MG63 (cell line): ENCODE measurements around the gene RIIAD1. TPM values are rescaled to one million over a fixed set of nuclear protein-coding genes. Genes with fewer than 3 reads are reported as not detected.
"Not testable (repeated sequence)": the region's sequence is repeated elsewhere in the genome, so short reads cannot be mapped to it uniquely, and the experiment has no call there.

ENCODE experiments used
- DNase-seq: peaks from one replicate; pipeline ENCODE4 v3.0.0-alpha.2; 2020
- H3K27me3 ChIP-seq: fragments of 250-450 bp; sonication (Bioruptor Pico); 2 replicates; pipeline ENCODE4 v1.5.1; 2020; ENCODE audit warnings: mild to moderate bottlenecking, moderate library complexity
- H3K36me3 ChIP-seq: fragments of 250-450 bp; sonication (Bioruptor Pico); 2 replicates; pipeline ENCODE4 v1.5.1; 2020; ENCODE audit warnings: mild to moderate bottlenecking, moderate library complexity
- H3K4me3 ChIP-seq: fragments of 250-450 bp; sonication (Bioruptor Pico); 2 replicates; pipeline ENCODE4 v1.5.1; 2020; ENCODE audit warnings: mild to moderate bottlenecking, moderate library complexity
- H3K9me3 ChIP-seq: fragments of 250-450 bp; sonication (Bioruptor Pico); 2 replicates; pipeline ENCODE4 v1.5.1; 2020; ENCODE audit warnings: mild to moderate bottlenecking, moderate library complexity
- total RNA-seq: library from RNA; depleted of rRNA; stranded (reverse); fragments of >200 nt; shearing (Covaris generic); gene quantifications from 2 replicates; pipeline ENCODE4 v1.2.3, GENCODE V29; 2014; ENCODE audit warnings: low replicate concordance; rRNA removed

The RIIAD1 gene
- total RNA-seq, 1 experiment from 2014 or later, result not detected

- DNase-seq, result no peak
- Histone ChIP-seq H3K27me3 (no peaks in the 10 kb centered on the region), H3K36me3 (peaks cover 37% of the 10 kb centered on the region), H3K9me3 (no peaks in the 10 kb centered on the region), H3K4me3 (no peak overlapping the region)
These were observed 39.5 kb downstream of the RIIAD1 start for GRCh38 chr1:151760597-151761385.

DNA sequence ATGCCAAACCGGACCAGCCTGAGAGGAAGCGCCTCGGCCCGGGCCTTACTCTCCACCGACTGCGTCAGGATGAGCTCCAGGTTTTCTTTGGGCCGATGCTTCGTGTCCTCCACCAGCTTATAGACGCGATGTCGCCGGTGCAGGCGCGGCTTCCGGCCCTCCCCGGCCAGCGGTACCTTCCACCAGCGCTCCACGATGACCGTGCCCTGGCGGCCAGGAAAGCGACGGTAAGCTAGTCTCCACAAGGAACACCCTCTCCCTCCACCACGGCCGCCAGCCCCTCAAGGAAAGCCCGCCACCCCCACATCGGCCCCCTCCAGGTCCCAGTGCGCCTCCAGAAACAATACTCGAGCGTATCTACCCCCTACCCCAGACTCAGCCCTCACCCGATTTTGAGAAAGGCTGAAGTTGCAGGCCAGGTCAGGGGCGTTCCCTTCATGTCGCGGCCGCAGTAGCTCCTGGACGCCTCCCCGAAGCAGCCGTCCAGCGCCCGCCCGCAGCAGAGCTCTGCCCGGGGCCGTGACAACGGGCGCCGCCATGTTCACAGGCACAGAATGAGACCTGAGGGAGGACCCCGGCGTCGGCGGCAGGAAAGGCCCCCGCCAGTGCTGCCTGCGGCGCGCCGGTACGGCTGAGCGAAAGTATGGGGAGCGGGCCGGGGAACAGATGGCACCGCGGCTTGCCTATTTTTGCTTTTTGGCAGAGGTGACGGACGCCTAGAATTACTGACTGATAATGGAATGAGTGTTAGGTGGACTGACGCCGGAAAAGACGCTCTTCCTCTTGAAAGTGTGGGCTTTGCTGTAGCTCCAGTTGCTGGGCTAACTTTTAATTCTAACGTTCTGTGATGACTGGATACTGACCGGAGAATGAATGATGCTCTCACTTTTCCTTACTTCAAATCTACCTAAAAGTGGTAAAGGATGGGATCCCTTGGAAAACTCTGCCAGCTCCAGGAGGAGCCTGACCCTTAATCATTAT is 41.9 kb downstream of the RIIAD1 start, which contains the start of gene MRPL9:
TSS of gene MRPL9 (minus strand) at position 556 of the 981 bp plus-strand sequence. CDS start at position 539, 17 bp downstream.
- H3K4me3 ChIP-seq, result peak within 1 kb of the TSS; percentile 89
- no peaks in the 10 kb centered on the region for H3K9me3 ChIP-seq
- no peaks in the 10 kb centered on the region for H3K27me3 ChIP-seq
- H3K36me3 ChIP-seq, result peaks cover 34% of the 10 kb centered on the region
- DNase-seq, result peak; percentile 90

DNA sequence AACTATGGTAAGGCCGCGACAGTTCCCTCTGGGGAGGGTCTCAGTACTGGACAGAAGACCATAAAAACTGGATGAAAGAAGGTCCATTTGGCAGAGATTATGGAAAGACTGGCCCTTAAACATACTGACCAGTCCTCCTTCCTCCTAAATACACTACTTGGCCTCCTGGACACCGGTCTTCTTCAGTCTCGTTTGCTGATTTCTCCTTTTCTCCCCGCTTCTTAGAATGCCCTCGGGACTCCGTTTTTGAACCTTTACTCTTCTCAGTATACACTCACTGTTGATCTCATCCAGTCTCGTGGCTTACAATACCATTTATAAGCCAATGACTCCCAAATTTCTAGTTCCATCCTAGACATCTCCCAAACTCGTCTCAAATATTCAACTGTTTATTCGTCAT is 42.7 kb downstream of the RIIAD1 start:
- DNase-seq, result no peak
- Histone ChIP-seq H3K9me3 (no peaks in the 10 kb centered on the region), H3K27me3 (no peaks in the 10 kb centered on the region), H3K4me3 (peak overlapping the region; percentile 89), H3K36me3 (peaks cover 28% of the 10 kb centered on the region)

GRCh38 chr1:151768351-151769066 is 47.2 kb downstream of the RIIAD1 start:
- not testable (repeated sequence) for H3K9me3 ChIP-seq, H3K27me3 ChIP-seq, DNase-seq, H3K4me3 ChIP-seq, H3K36me3 ChIP-seq

DNA sequence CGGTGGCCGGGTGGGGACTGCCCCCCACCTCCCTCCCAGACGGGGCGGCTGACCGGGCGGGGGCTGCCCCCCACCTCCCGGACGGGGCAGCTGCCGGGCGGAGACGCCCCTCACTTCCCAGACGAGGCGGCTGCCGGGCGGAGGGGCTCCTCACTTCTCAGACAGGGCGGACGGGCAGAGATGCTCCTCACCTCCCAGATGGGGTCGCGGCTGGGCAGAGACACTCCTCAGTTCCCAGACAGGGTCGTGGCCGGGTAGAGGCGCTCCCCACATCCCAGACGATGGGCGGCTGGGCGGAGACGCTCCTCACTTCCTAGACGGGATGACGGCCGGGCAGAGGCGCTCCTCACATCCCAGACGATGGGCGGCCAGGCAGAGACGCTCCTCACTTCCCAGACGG is 47.9 kb downstream of the RIIAD1 start:
- not testable (repeated sequence) for H3K36me3 ChIP-seq, H3K9me3 ChIP-seq, H3K4me3 ChIP-seq, H3K27me3 ChIP-seq, DNase-seq

- Histone ChIP-seq H3K36me3 (peaks cover 5% of the 10 kb centered on the region; the same call in 1 of the 2 replicates), H3K27me3 (no peaks in the 10 kb centered on the region)
- DNase-seq, result no peak
These were observed 52.4 kb downstream of the RIIAD1 start for GRCh38 chr1:151773702-151774101.

DNA sequence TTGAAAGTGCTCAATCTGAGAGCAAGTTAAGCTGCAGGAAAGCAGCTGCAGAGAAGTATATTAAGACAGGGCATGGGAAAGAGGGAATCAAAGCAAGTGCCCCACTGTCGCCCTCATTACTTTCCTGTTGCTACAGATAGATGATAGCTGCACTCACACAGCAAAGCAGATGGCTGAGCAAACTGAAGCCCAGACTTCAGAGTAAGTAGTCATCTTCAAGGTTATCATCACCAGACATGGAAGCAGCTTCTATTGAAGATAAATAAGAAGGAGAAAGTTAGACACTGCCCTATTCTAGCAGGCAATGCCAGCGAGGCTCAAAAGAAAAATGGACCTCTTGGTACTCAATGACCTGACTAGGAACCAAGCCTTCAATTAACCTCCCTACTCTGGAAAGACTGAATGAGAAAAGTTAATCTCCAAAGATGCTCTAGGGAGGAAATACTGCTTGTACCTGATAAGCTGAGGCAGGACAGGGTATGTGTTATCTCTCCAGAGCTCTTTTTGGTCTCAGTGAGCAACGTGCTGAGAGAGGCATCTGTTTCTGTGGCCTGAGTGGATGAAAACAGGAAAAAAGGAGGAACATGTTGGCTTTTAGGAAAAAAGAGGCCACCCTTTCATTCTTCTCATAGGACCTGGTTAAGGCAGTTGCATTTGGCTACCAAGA is 53.1 kb downstream of the RIIAD1 start:
- no peak for DNase-seq
- peaks cover 5% of the 10 kb centered on the region; the same call in 1 of the 2 replicates for H3K36me3 ChIP-seq
- no peaks in the 10 kb centered on the region for H3K27me3 ChIP-seq
- no peak overlapping the region for H3K4me3 ChIP-seq
- H3K9me3 ChIP-seq, result no peaks in the 10 kb centered on the region

More at GRCh38 chr1:151773702-151774101, 52.4 kb downstream of the RIIAD1 start:
- Histone ChIP-seq H3K4me3 (no peak overlapping the region), H3K9me3 (no peaks in the 10 kb centered on the region)

DNA sequence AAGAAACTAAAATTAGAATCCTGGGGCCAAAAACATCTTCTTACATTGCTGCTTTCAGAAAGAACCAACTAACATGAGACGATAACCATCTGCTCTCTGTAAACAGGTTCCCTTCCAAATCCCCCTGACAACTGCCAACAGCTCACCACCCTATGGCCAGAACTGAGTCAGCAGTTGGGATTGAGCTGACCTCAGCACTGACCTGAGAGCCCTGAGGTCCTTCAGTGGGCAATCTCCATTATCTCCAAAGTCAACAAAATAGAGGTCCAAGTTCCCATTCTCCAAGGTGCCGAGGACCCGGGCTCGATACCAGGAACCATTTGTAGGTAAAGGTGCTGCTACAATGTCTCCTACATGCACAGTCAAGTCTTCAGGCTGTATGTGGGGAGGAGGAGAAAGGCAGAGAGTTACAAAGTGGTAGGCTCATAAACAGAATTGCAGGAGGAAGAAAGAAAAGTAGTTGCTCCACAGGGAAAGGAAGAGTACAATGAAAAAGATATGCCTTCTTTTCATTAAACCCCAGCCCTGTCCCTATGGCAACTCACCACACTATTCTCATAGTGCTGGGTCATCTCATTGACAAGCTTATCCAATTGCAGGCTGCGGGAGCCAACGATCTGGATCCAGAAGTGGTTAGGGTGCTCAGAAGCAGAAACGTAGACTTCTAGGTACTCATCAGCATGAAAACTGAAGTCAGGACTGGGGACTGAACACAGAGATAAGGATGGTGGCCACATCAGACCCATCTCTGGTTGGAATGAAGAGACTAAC is 54.8 kb downstream of the RIIAD1 start:
- DNase-seq, result peak; percentile 39

GRCh38 chr1:151776665-151777062 is 55.3 kb downstream of the RIIAD1 start:
- no peak overlapping the region for H3K4me3 ChIP-seq
- H3K36me3 ChIP-seq, result peaks cover 7% of the 10 kb centered on the region
- H3K9me3 ChIP-seq, result no peaks in the 10 kb centered on the region
- DNase-seq, result no peak
- no peaks in the 10 kb centered on the region for H3K27me3 ChIP-seq

More for the DNA sequence above, 54.8 kb downstream of the RIIAD1 start:
- Histone ChIP-seq H3K9me3 (no peaks in the 10 kb centered on the region), H3K36me3 (peaks cover 5% of the 10 kb centered on the region; the same call in 1 of the 2 replicates), H3K27me3 (no peaks in the 10 kb centered on the region), H3K4me3 (no peak overlapping the region)

DNA sequence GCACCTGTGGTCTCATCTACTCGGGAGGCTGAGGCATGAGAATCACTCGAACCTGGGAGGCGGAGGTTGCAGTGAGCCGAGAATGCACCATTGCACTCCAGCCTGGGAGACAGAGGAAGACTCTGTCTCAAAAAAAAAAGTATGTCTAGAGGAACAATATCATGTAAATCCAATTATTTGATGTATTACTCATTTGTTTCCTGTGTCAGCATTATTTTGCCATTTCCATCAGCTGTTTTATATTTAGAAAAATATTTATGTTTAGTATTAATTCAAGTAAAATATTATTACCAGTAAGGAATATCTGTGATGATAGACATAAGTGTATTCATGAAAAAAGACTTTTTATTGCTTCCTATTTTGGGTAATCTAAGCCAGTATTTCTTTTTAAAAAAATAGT is 56.0 kb downstream of the RIIAD1 start:
- H3K4me3 ChIP-seq, result no peak overlapping the region
- no peaks in the 10 kb centered on the region for H3K9me3 ChIP-seq
- no peak for DNase-seq
- H3K27me3 ChIP-seq, result no peaks in the 10 kb centered on the region
- peaks cover 7% of the 10 kb centered on the region for H3K36me3 ChIP-seq

Other genes with a start within 250 kb of the RIIAD1 start
- 0.05 TPM in 1 of 2 replicates, not detected in the other for gene CGN, start 210.1 kb upstream of the RIIAD1 start, total RNA-seq
- 18.8 and 19.8 TPM in 2 replicates for gene TUFT1, start 181.2 kb upstream of the RIIAD1 start, total RNA-seq
- gene SNX27, start 109.5 kb upstream of the RIIAD1 start, total RNA-seq, result 17.1 and 44.5 TPM in 2 replicates
- not detected in 2 replicates for gene CELF3, start 4.7 kb upstream of the RIIAD1 start, total RNA-seq
- 121 and 167 TPM in 2 replicates for gene MRPL9, start 42.0 kb downstream of the RIIAD1 start, total RNA-seq
- 14.1 and 23.5 TPM in 2 replicates for gene TDRKH, start 69.0 kb downstream of the RIIAD1 start, total RNA-seq
- not detected in 2 replicates for gene LINGO4, start 83.9 kb downstream of the RIIAD1 start, total RNA-seq
- 0.63 TPM in 1 of 2 replicates, not detected in the other for gene RORC, start 110.3 kb downstream of the RIIAD1 start, total RNA-seq
- gene C2CD4D, start 118.3 kb downstream of the RIIAD1 start, total RNA-seq, result not detected in 2 replicates
- gene THEM5, start 132.2 kb downstream of the RIIAD1 start, total RNA-seq, result not detected in 2 replicates
- gene THEM4, start 188.0 kb downstream of the RIIAD1 start, total RNA-seq, result 22.9 and 30.2 TPM in 2 replicates